Measurements from ENCODE around the gene HSPA5.

The HSPA5 gene

DNA sequence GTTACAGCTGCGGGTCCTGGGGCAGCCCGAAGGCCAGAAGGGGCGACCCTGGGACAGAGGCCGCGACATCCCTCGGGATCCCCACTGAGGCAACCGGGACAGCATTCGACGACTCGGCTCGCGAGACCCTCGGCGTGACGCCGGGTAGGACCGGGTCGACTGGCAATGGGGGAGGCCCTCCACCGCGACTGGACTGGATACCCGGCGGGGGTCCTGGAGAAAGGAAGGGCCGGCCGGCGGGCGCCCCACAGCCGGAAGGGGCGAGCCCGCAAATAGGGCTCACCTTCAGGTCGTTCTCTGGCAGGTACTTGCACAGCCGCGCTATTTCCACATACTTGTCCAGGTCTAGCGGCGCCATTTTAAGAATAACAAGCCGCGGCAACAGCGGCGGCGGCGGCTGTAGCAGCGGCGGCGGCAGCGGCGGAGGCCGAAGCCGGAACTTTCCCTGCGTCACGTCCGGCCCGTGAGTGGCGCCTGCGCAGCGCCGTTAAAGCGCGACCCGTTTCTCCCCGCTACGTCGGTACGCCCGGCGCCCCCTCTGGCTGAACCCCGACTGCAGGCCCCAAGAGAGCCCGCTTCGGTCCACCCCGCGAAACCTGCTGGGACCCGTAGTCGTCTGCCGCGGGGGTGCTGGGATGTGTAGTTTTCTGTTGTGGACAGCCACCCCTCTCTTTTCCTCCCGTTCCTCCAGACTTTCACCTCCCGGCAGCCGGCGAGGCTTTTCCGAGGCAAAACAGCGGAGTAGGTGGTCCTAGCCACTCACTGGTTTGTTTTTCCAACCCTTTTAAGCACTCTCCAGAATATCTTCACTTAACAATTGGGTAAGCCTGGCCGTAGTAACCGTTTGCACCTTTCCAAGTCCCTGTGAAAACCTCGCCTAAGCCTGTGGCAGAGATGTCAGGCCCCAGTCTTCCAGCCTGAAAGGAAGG, 51.5 kb downstream of the HSPA5 start, which contains the start of gene PPP6C:
PPP6C (minus strand) TSS at position 443 of the 929 bp plus-strand sequence; CDS start at position 358, 85 bp downstream.
- peak; percentile 95 to 97 for DNase-seq (ENCODE audit: low read depth in 2 of 2)

DNA sequence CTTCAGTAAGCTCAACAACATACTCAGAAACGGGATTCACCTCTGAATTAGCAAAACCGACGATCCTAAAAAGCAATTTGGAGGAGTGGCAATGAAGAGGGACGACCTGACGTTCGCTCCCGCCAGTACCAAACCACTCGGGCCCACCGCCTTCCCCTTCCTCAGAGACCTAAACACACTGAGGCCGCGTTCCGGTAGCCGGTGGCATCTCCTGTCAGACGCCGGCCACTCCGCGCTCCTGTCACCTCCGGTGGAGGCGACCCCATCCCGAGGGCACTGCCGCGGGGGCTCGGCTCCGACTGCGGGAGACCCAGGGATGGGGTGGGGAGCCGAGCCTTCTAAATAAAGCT, 52.2 kb downstream of the HSPA5 start:
- peak in 1 of 2 donors; percentile 17 for DNase-seq (ENCODE audit: low read depth in 2 of 2)
